C4-2B (cell line): ENCODE data around the gene PRDX6.

ENCODE experiments used
- H3K27ac ChIP-seq: fragments of 450-650 bp; 2 replicates; pipeline ENCODE4 v1.5.1; 2017
- CTCF ChIP-seq: fragments of 450-650 bp; conservative IDR thresholded peaks from 2 replicates; pipeline ENCODE4 v1.5.1; 2017; ENCODE audit warnings: mild to moderate bottlenecking
- ZFX ChIP-seq: fragments of 450-650 bp; IDR thresholded peaks from 2 replicates; pipeline ENCODE4 v1.6.1; 2017

PRDX6 gene

GRCh38 chr1:173470608-173471007, 6.5 kb upstream of the PRDX6 start:
- no peak overlapping the region for H3K27ac ChIP-seq
- TF ChIP-seq CTCF (no peak), ZFX (no peak)

GRCh38 chr1:173473599-173474011, 3.5 kb upstream of the PRDX6 start:
- TF ChIP-seq CTCF (no peak), ZFX (no peak)
- peak overlapping the region; percentile 100; the same call in 1 of the 2 replicates for H3K27ac ChIP-seq

- TF ChIP-seq CTCF (no peak), ZFX (no peak)
- H3K27ac ChIP-seq: peak overlapping the region; percentile 100
These were observed 2.9 kb upstream of the PRDX6 start for GRCh38 chr1:173474097-173474779.

GRCh38 chr1:173474780-173475421, 2.2 kb upstream of the PRDX6 start:
- H3K27ac ChIP-seq: peak overlapping the region; percentile 100
- TF ChIP-seq ZFX: peak; percentile 26; the same call in 1 of the 2 replicates

GRCh38 chr1:173475564-173476196, 1.5 kb upstream of the PRDX6 start:
- peak overlapping the region; percentile 100 for H3K27ac ChIP-seq
- TF ChIP-seq ZFX (no peak), CTCF (no peak)

- TF ChIP-seq ZFX: no peak
- TF ChIP-seq CTCF: no peak
- peak overlapping the region; percentile 100 for H3K27ac ChIP-seq
These were observed 904 bp upstream of the PRDX6 start for GRCh38 chr1:173476197-173476664.

- peak overlapping the region; percentile 100 for H3K27ac ChIP-seq
These were observed 360 bp upstream of the PRDX6 start for GRCh38 chr1:173476665-173477285.

More at GRCh38 chr1:173476665-173477285, 360 bp upstream of the PRDX6 start:
- no peak for TF ChIP-seq CTCF
- no peak for TF ChIP-seq ZFX
